SK-N-SH (cell line): Measurements from ENCODE around the gene AKAP11. TPM values are rescaled to one million over a fixed set of nuclear protein-coding genes. Genes with fewer than 3 reads are reported as not detected.

ENCODE experiments used
- CTCF ChIA-PET: fragments of 300-600, 350-600 bp; formaldehyde crosslinking; extraction: SDS; loops from one replicate; lab custom pipeline; 2021; lab: Yijun Ruan, JAX
- POLR2A ChIA-PET: fragments of 350-600 bp; sonication (Branson Sonifier 250); formaldehyde crosslinking; extraction: SDS; loops from one replicate; lab custom pipeline; 2020; ENCODE audit warnings: antibody characterized with exemption, inconsistent platforms; lab: Yijun Ruan, JAX
- DNase-seq: peaks from one replicate; pipeline ENCODE4 v3.0.0; 2012
- H2AFZ ChIP-seq: fragments of 200-600 bp; sonication (generic); 2 replicates; pipeline ENCODE4 v1.8.1; 2016; ENCODE audit warnings: antibody characterized with exemption, mild to moderate bottlenecking, low read depth
- H3F3A ChIP-seq: fragments of 200-600 bp; sonication (generic); replicated peaks from 2 replicates; pipeline ENCODE3; 2016; ENCODE audit warnings: antibody characterized with exemption, mild to moderate bottlenecking; ENCODE audit not compliant: insufficient read depth
- H3K27ac ChIP-seq, 2 experiments: fragments of 200-500 bp in 1 of 2; fragments of 200-600 bp in 1 of 2; sonication (Bioruptor generic) in 1 of 2; sonication (generic), shearing (Covaris generic) in 1 of 2; 2 replicates each; pipeline versions ENCODE4 v1.5.1 to v1.6.1; 2014 to 2016; ENCODE audit warnings: low read depth in 2 of 2, inconsistent platforms in 1 of 2, low read length in 1 of 2, mild to moderate bottlenecking in 1 of 2, mixed read lengths in 1 of 2
- H3K27me3 ChIP-seq: fragments of 200-600 bp; sonication (generic), shearing (Covaris generic); 2 replicates; pipeline ENCODE4 v1.6.1; 2016; ENCODE audit warnings: mixed run types; ENCODE audit not compliant: insufficient read depth
- H3K36me3 ChIP-seq, 2 experiments: fragments of 200-500 bp in 1 of 2; fragments of 200-600 bp in 1 of 2; sonication (Bioruptor generic) in 1 of 2; sonication (generic) in 1 of 2; replicated peaks in 1 of 2; 2 replicates each; pipeline versions ENCODE3 to v1.5.1; 2014 to 2016; ENCODE audit warnings: low read length in 1 of 2, mild to moderate bottlenecking in 1 of 2; ENCODE audit not compliant: insufficient read depth in 2 of 2, control insufficient read depth in 1 of 2
- H3K4me1 ChIP-seq, 2 experiments: fragments of 200-500 bp in 1 of 2; fragments of 200-600 bp in 1 of 2; sonication (Bioruptor generic) in 1 of 2; sonication (generic), shearing (Covaris generic) in 1 of 2; 2 replicates each; pipeline versions ENCODE4 v1.5.1 to v1.6.1; 2014 to 2016; ENCODE audit warnings: low read depth in 1 of 2, low read length in 1 of 2, mixed run types in 1 of 2; ENCODE audit not compliant: insufficient read depth in 2 of 2, control insufficient read depth in 1 of 2
- H3K4me2 ChIP-seq: fragments of 200-600 bp; sonication (generic), shearing (Covaris generic); 2 replicates; pipeline ENCODE4 v1.6.1; 2017; ENCODE audit warnings: mixed run types
- H3K4me3 ChIP-seq, 2 experiments: fragments of 200-500 bp in 1 of 2; fragments of 200-600 bp in 1 of 2; sonication (Bioruptor generic) in 1 of 2; sonication (generic), shearing (Covaris generic) in 1 of 2; 2 replicates each; pipeline versions ENCODE4 v1.5.1 to v1.8.1; 2014 to 2016; ENCODE audit warnings: low read depth in 2 of 2, inconsistent platforms in 1 of 2, low read length in 1 of 2, mild to moderate bottlenecking in 1 of 2, mixed read lengths in 1 of 2, moderate library complexity in 1 of 2
- H3K79me2 ChIP-seq: fragments of 200-600 bp; sonication (generic); 2 replicates; pipeline ENCODE4 v1.8.1; 2017; ENCODE audit warnings: mild to moderate bottlenecking; ENCODE audit not compliant: insufficient read depth
- H3K9ac ChIP-seq: fragments of 200-600 bp; sonication (generic); 2 replicates; pipeline ENCODE4 v1.6.1; 2017; ENCODE audit warnings: mixed run types
- H3K9me2 ChIP-seq: fragments of 200-600 bp; sonication (generic); 2 replicates; pipeline ENCODE4 v1.6.1; 2017; ENCODE audit warnings: mixed run types
- H3K9me3 ChIP-seq: fragments of 200-600 bp; sonication (generic); 2 replicates; pipeline ENCODE4 v1.6.1; 2017; ENCODE audit warnings: mixed run types, mild to moderate bottlenecking, moderate library complexity
- H4K20me1 ChIP-seq: fragments of 200-600 bp; sonication (generic); 2 replicates; pipeline ENCODE4 v1.6.1; 2017; ENCODE audit warnings: mild to moderate bottlenecking, mixed run types; ENCODE audit not compliant: insufficient read depth
- ELF1 ChIP-seq: IDR thresholded peaks from 2 replicates; pipeline ENCODE4 v1.4.0; 2012
- EZH2phosphoT487 ChIP-seq: fragments of 200-600 bp; sonication (generic); IDR thresholded peaks from 2 replicates; pipeline ENCODE4 v1.6.1; 2017; ENCODE audit warnings: low read depth, mixed run types, mild to moderate bottlenecking, antibody characterized with exemption, moderate library complexity, borderline replicate concordance
- GABPA ChIP-seq: IDR thresholded peaks from 2 replicates; pipeline ENCODE4 v1.4.0; 2012; ENCODE audit warnings: low read depth, mild to moderate bottlenecking
- IRF3 ChIP-seq: fragments of 150-350 bp; IDR thresholded peaks from 2 replicates; pipeline ENCODE4 v1.6.1; 2016; ENCODE audit warnings: mild to moderate bottlenecking, low read depth, low read length
- MAX ChIP-seq: IDR thresholded peaks from 2 replicates; pipeline ENCODE4 v1.4.0; 2012; ENCODE audit warnings: low read depth
- MXI1 ChIP-seq: IDR thresholded peaks from 2 replicates; pipeline ENCODE4 v1.6.1; 2012; ENCODE audit warnings: mild to moderate bottlenecking, low read depth, low read length, improper control_type of control experiment
- NRF1 ChIP-seq: IDR thresholded peaks from 2 replicates; pipeline ENCODE4 v1.6.1; 2012; ENCODE audit warnings: low read depth, mild to moderate bottlenecking, low read length
- PBX3 ChIP-seq: IDR thresholded peaks from 2 replicates; pipeline ENCODE4; 2012
- REST ChIP-seq: IDR thresholded peaks from 2 replicates; pipeline ENCODE4 v1.6.1; 2012; ENCODE audit warnings: mild to moderate bottlenecking, low read depth, low read length, moderate library complexity
- TEAD4 ChIP-seq: IDR thresholded peaks from 2 replicates; pipeline ENCODE4 v1.4.0; 2012; ENCODE audit warnings: mild to moderate bottlenecking, borderline replicate concordance; ENCODE audit not compliant: insufficient read depth
- USF1 ChIP-seq: IDR thresholded peaks from 2 replicates; pipeline ENCODE4 v1.4.0; 2012; ENCODE audit warnings: low read depth, borderline replicate concordance
- YY1 ChIP-seq: IDR thresholded peaks from 2 replicates; pipeline ENCODE4 v1.4.0; 2012; ENCODE audit warnings: low read depth, mild to moderate bottlenecking
- WGBS: methylation state at CpG from one replicate; pipeline ENCODE4 v1.1.6; 2017; ENCODE audit warnings: low lambda C conversion rate; 5-methylcytosine and 5-hydroxymethylcytosine counted together
- polyA plus RNA-seq, 3 experiments: library from polyadenylated mRNA; depleted of rRNA; stranded (reverse); fragments of >200 nt; gene quantifications; 2 replicates each; pipeline ENCODE4 v1.2.3, GENCODE V29; 2012

Gene AKAP11
- polyA plus RNA-seq, 1 of the 3 experiments (the other 2 are of a cell fraction) = 5.6 TPM

GRCh38 chr13:42260903-42261654, 10.9 kb upstream of the AKAP11 start:
- WGBS = 74% methylated on average over 8 of the region's 8 CpGs
- POLR2A ChIA-PET = no interaction called here
- no peaks in the 10 kb centered on the region for H3F3A ChIP-seq
- TF ChIP-seq IRF3 (no peak), MAX (no peak), REST (no peak), USF1 (no peak), EZH2phosphoT487 (no peak), TEAD4 (no peak), MXI1 (no peak), ELF1 (no peak), NRF1 (no peak), GABPA (no peak), YY1 (no peak), PBX3 (no peak)
- TF ChIP-seq, all 33 proteins: peak for 0
- Histone ChIP-seq H3K9me2 (no peaks in the 10 kb centered on the region), H3K79me2 (no peaks in the 10 kb centered on the region), H3K9ac (no peak overlapping the region), H4K20me1 (no peaks in the 10 kb centered on the region), H3K27me3 (no peaks in the 10 kb centered on the region), H3K4me3 (no peak overlapping the region), H3K36me3 (no peaks in the 10 kb centered on the region), H2AFZ (no peak overlapping the region), H3K4me2 (no peak overlapping the region), H3K27ac (no peak overlapping the region), H3K4me1 (peaks cover 4% of the 10 kb centered on the region in 2 experiments; a peak in 2 of 4 replicates), H3K9me3 (no peaks in the 10 kb centered on the region)
- DNase-seq = no peak
- CTCF ChIA-PET = no interaction called here
